Dermis microvascular lymphatic vessel endothelial cell (primary cell): ENCODE measurements around the gene PCDH7. TPM values are rescaled to one million over a fixed set of nuclear protein-coding genes. Genes with fewer than 3 reads are reported as not detected.

Source experiments
- DNase-seq, 2 donors: peaks; one replicate each; pipeline versions ENCODE4 v3.0.0 to v3.0.0-alpha.2; 2010; ENCODE audit warnings: low read depth in 2 of 2
- total RNA-seq: library from RNA; depleted of rRNA; stranded (reverse); fragments of >200 nt; gene quantifications from 2 replicates; pipeline ENCODE4 v1.2.1, GENCODE V29; 2014

PCDH7 gene
- total RNA-seq, 1 donor from 2014 or later: under 0.01 TPM

GRCh38 chr4:30726090-30726675, 6.0 kb downstream of the PCDH7 start:
- DNase-seq: no peak

- DNase-seq: no peak
These were observed 7.2 kb downstream of the PCDH7 start for GRCh38 chr4:30727409-30727808.

DNA sequence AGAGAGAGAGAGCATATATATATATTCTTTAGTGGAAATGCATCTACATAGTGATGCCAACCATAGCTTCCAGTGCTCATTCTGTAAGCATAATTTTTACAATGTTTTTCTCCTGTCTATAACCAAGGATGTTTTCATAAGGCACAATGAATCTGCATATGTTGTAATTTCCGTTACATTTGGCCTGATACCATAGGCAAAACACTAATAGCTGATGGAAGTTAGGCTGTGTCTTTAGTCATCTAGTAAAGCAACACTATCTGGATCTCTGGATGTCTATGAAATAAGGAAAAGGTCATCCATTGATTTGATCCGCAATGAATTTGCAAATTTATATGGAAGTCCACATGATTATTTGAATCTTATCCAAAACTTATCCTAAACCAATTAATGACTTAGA, 8.1 kb downstream of the PCDH7 start:
- peak in 1 of 2 donors; percentile 62 for DNase-seq

GRCh38 chr4:30743897-30744296, 23.7 kb downstream of the PCDH7 start:
- DNase-seq: no peak

DNA sequence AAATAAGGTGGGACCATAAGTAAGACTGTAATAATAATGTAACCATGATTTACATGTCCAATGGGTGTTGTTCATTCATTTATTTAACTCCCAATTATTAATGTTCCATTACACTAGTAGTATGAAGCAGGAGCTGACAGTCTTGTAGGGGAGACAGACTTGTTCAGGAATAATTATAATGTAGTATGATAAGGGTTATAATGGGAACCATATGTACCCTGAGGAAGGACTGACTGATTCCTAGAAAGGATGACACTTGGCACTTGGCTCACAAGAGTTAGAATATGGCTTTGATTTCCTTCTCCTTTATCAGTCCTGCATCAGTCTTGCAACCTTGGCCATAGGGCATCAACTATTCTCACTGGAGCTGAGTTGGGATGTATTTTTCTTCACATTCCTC, 24.2 kb downstream of the PCDH7 start:
- DNase-seq: no peak

- peak in 1 of 2 donors; percentile 32 for DNase-seq
These were observed 24.9 kb downstream of the PCDH7 start for GRCh38 chr4:30744957-30745640.

DNA sequence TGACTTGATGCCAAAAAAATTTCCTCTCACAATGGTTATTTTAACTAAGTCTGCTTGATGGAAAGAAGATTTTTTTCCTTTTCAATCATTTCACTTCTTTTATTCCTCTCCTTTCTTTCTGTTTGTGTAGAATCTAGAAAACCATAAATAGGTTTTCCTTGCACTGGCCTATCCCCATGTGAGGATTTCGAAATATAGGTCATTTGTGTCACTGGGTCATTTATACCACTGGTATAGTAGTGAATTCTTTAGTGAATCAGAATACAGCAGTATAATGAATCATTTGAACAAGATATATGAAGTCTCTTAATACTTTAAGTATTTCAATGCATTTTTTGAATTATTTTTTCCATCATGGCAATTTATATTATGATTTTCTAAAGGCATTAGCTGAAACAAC, 26.6 kb downstream of the PCDH7 start:
- DNase-seq: no peak

GRCh38 chr4:30753316-30753715, 33.1 kb downstream of the PCDH7 start:
- DNase-seq: peak in 1 of 2 donors; percentile 38

- peak in 1 of 2 donors; percentile 54 for DNase-seq
These were observed 33.9 kb downstream of the PCDH7 start for GRCh38 chr4:30754021-30754420.

GRCh38 chr4:30755346-30755745, 35.2 kb downstream of the PCDH7 start:
- DNase-seq: no peak

DNA sequence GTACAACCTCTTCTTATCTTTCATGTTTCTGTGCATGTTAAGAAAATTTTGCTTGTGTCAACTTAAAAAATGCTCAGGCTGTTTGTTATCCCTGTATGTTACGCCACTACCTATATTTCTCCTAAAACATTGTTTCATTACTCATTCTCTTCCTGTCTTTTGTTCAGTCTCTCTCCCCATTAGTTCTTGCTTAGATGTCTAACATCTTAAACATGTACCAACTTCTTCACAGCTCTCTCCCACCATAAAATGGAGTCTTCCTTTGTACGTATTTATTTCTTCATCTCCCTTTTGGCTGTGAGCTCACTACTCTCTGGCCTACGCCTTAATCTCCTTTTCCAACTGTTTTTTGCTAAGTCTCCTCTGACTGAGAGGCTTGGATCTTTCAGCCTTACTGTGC, 36.4 kb downstream of the PCDH7 start:
- no peak for DNase-seq

- DNase-seq: peak in 1 of 2 donors; percentile 60
These were observed 37.2 kb downstream of the PCDH7 start for GRCh38 chr4:30757357-30757756.

DNA sequence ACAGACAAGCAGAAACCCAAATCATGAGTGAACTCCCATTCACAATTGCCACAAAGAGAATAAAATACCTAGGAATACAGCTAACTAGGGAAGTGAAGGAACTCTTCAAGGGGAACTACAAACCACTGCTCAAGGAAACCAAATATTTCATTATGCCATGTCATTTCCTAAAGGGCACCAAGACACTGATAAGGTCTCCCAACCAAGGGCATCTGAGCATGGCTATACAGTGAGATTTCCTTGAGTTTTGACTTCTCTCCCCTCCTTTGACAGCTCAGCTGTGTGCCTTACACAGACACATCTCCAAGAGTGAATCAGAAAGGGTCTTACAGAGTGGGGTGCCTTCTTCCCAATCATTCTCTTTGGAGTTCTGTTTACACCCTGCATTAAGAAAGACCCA, 40.4 kb downstream of the PCDH7 start:
- DNase-seq: no peak

DNA sequence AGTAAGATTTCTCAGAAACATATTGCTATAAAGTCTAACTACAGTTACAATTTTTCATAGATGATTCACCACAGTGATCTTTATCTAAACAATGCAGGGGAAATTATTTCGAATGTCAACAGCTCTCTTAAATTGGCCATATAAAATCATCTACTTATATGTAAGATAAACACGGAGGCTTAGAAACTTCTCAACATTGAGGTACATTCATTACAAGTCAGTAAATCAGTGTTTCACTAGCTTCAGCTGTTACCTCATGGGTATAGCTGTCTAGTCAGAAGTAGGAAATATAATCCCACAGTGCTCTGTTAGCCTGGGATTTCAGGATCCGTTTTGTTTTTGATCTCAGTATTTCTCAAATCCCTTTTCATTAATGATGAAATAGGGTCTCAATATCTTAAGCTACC, 43.2 kb downstream of the PCDH7 start:
- DNase-seq: peak in 1 of 2 donors; percentile 44

DNA sequence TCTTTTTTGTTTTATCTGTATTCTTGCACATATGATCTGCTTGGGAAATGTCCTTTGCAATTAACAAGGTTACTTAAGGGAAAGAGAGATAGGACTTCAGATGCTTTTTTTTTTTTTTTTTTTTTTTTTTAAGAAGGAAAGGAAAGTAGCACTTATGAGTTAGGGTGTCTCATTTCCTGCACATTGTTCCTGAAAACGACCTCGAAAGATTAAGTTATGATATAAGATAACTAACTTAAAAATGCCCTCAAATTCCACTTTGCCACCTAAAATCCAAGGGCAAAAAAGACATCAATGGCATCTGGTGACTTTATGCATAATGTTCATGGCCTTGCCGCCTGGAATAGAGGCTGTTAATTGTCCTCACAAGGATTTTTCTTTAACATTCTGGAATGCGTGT, 44.9 kb downstream of the PCDH7 start:
- DNase-seq: no peak

- DNase-seq: no peak
These were observed 47.1 kb downstream of the PCDH7 start for GRCh38 chr4:30767147-30767845.

- DNase-seq: peak in 1 of 2 donors; percentile 56
These were observed 48.1 kb downstream of the PCDH7 start for GRCh38 chr4:30768277-30768676.

GRCh38 chr4:30769093-30769492, 48.9 kb downstream of the PCDH7 start:
- no peak for DNase-seq

DNA sequence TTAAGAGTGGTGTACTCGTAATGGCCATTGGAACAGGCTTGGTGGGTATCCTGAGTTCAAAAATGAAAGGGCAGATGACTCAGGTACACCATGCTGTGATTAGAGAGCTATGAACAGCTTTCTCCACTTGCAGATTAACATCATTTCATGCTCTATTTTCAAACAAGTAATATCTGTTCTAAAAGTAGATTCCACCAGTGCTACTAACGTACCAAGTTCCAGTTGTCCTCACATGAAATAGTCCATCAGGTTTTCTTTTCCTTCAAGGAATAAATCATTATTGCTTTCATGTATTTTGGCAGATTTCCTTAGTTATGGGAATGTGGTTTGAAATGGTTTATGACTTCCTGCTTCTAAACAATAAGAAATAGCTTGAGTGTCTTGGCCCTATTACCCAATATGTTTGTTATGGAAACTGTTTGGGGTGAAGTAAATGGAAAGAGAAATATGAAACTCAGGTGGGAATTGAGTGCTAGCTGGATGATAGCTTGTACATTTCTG, 49.9 kb downstream of the PCDH7 start:
- peak in 1 of 2 donors; percentile 83 for DNase-seq

DNA sequence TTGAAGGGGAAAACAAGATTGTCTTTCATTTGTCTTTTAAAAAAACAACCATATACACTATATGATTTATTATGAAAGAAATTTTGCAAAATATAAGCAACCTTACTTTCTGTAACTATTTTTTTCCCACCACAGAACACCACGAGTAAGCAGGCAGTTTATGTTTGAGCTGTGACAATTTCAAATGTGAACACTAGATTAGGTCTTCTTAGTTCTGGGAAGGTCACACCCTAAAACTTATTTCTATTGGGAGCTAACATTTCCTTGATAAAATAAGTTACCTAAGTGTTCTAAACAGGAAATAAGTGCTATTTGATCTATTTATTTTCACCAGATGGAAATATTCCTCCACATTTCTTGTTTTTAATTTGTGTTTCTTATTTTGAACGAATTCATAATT, 50.6 kb downstream of the PCDH7 start:
- no peak for DNase-seq

GRCh38 chr4:30776451-30776850, 56.3 kb downstream of the PCDH7 start:
- DNase-seq: no peak

- DNase-seq: no peak
These were observed 56.8 kb downstream of the PCDH7 start for GRCh38 chr4:30776921-30777415.
